Gastroesophageal sphincter (tissue), 4 donors: ENCODE measurements around the gene FTSJ1. TPM values are rescaled to one million over a fixed set of nuclear protein-coding genes. Genes with fewer than 3 reads are reported as not detected.

ENCODE experiments used
- ATAC-seq: fragments of 150-250 bp; one replicate; pipeline ENCODE4 v1.9.1; 2016; ENCODE audit warnings: mild to moderate bottlenecking, moderate library complexity
- H3K27ac ChIP-seq, 4 donors: fragments of 200-600 bp; sonication (generic) in 3 of 4; 1 replicate in 3 of 4; 2 replicates in 1 of 4; pipeline ENCODE4 v1.5.1; 2016 to 2019
- H3K27me3 ChIP-seq: fragments of 200-600 bp; sonication (generic); one replicate; pipeline ENCODE4 v1.5.1; 2019
- H3K36me3 ChIP-seq, 2 donors: fragments of 200-600 bp; sonication (generic); one replicate each; pipeline ENCODE4 v1.5.1; 2019; ENCODE audit warnings: control low read depth in 1 of 2
- H3K4me1 ChIP-seq, 3 donors: fragments of 200-600 bp; sonication (generic); 1 replicate in 2 of 3; 2 replicates in 1 of 3; pipeline ENCODE4 v1.5.1; 2016 to 2019; ENCODE audit warnings: control low read depth in 2 of 3
- H3K4me3 ChIP-seq, 2 donors: fragments of 200-600 bp; sonication (generic); one replicate each; pipeline ENCODE4 v1.5.1; 2019; ENCODE audit warnings: mild to moderate bottlenecking in 1 of 2, moderate library complexity in 1 of 2
- H3K9me3 ChIP-seq, 3 donors: fragments of 200-600 bp; sonication (generic); one replicate each; pipeline ENCODE4 v1.5.1; 2017 to 2019; ENCODE audit warnings: control low read depth in 2 of 3
- EP300 ChIP-seq: sonication (generic); formaldehyde crosslinking; IDR thresholded peaks from one replicate; pipeline ENCODE4 v1.6.1; 2017; ENCODE audit warnings: antibody characterized with exemption, mild to moderate bottlenecking
- POLR2A ChIP-seq, 2 donors: fragments of 450-650 bp; IDR thresholded peaks; one replicate each; pipeline ENCODE4 v1.6.1; 2017; ENCODE audit warnings: antibody characterized with exemption in 2 of 2, mild to moderate bottlenecking in 2 of 2, moderate library complexity in 1 of 2
- POLR2AphosphoS5 ChIP-seq: sonication (generic); formaldehyde crosslinking; IDR thresholded peaks from one replicate; pipeline ENCODE4 v1.6.1; 2017; ENCODE audit warnings: antibody characterized with exemption
- WGBS, 2 donors: methylation state at CpG; one replicate each; pipeline ENCODE4 v1.1.5; 2018; ENCODE audit warnings: low coverage in 1 of 2; 5-methylcytosine and 5-hydroxymethylcytosine counted together
- total RNA-seq, 4 donors: library from RNA; depleted of rRNA; stranded (reverse); fragments of >200 nt; gene quantifications; one replicate each; pipeline ENCODE4 v1.1.0, GENCODE V29; 2016
- TF ChIP-seq, protein P1 (sequence below), 4 experiments: fragments of 200-600 bp in 2 of 4; fragments of 450-650 bp in 2 of 4; sonication (generic) in 1 of 4; IDR thresholded peaks; one replicate each; pipeline ENCODE4 v1.5.1; 2017 to 2019; ENCODE audit warnings: antibody characterized with exemption in 4 of 4, mild to moderate bottlenecking in 2 of 4, moderate library complexity in 2 of 4

Gene FTSJ1
- total RNA-seq, 4 donors from 2014 or later = 31.1 to 43.0 (median 38.9) TPM

DNA sequence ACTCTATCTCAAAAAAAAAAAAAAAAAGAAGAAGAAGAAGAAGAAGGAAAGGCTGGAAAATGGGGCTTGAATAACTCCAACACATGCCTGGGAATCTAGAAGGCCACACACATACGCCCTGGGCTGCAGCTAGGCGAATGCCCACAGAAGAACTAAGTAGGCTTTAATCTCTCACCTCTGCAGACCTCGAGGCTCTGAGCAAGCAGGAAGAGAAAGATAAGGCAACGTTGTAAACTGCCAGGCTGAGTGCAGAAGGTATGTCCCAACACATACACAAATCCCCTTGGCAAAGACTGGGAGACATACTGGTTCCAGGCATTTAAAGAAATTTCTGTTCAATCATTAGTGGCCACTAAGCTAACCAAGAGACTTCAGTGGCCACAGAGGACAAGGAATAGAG is 24.3 kb upstream of the FTSJ1 start:
- H3K4me3 ChIP-seq = no peak overlapping the region
- 11 to 43% methylated on average over 2 to 4 of the region's 4 CpGs for WGBS, 2 donors
- H3K4me1 ChIP-seq = no peaks in the 10 kb centered on the region
- TF ChIP-seq, protein P1, sequence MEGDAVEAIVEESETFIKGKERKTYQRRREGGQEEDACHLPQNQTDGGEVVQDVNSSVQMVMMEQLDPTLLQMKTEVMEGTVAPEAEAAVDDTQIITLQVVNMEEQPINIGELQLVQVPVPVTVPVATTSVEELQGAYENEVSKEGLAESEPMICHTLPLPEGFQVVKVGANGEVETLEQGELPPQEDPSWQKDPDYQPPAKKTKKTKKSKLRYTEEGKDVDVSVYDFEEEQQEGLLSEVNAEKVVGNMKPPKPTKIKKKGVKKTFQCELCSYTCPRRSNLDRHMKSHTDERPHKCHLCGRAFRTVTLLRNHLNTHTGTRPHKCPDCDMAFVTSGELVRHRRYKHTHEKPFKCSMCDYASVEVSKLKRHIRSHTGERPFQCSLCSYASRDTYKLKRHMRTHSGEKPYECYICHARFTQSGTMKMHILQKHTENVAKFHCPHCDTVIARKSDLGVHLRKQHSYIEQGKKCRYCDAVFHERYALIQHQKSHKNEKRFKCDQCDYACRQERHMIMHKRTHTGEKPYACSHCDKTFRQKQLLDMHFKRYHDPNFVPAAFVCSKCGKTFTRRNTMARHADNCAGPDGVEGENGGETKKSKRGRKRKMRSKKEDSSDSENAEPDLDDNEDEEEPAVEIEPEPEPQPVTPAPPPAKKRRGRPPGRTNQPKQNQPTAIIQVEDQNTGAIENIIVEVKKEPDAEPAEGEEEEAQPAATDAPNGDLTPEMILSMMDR (IDR thresholded peaks at IDR 0.05) = no peak
- TF ChIP-seq POLR2AphosphoS5 (no peak), EP300 (no peak), POLR2A (IDR thresholded peaks at IDR 0.05) (no peak)
- H3K27ac ChIP-seq = no peak overlapping the region
- H3K9me3 ChIP-seq = no peaks in the 10 kb centered on the region
- ATAC-seq = no peak
- no peaks in the 10 kb centered on the region for H3K36me3 ChIP-seq
- no peaks in the 10 kb centered on the region for H3K27me3 ChIP-seq

DNA sequence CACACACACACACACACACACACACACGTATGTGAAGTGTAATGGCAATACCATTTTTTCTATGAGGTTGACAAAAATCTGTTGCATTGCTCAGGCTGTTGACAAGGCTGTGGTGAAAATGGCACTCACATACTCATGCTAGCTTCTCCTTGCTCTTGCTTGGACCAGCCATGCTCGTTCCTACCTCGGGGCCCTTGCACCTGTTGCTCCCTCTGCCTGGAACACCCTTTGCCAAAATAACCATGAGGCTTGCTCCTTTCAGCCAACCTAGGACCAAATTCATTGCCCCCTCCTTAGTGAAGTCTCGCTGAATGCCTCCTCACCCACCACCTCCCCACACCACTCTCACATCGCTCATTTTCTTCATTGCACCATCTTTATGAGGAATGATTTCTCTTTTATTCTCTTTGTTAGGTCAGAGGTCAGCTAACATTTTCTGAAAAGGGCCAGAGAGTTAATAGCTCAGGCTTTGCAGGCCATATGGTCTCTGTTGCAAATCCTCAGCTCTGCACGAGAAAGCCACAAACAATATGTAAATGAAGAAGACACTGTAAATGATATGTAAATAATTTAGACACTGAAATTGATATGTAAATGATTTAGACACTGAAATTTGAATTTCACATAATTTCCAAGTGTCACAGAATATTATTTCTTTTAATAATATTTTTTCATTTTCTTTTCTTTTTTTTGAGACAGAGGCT is 19.2 kb upstream of the FTSJ1 start:
- Histone ChIP-seq H3K9me3 (no peaks in the 10 kb centered on the region), H3K27me3 (no peaks in the 10 kb centered on the region), H3K4me3 (no peak overlapping the region), H3K27ac (no peak overlapping the region), H3K4me1 (no peaks in the 10 kb centered on the region), H3K36me3 (no peaks in the 10 kb centered on the region)
- no peak for ATAC-seq
- TF ChIP-seq EP300 (no peak), POLR2AphosphoS5 (no peak)
- WGBS, 2 donors = 63 to 74% methylated on average over 3 to 5 of the region's 6 CpGs

DNA sequence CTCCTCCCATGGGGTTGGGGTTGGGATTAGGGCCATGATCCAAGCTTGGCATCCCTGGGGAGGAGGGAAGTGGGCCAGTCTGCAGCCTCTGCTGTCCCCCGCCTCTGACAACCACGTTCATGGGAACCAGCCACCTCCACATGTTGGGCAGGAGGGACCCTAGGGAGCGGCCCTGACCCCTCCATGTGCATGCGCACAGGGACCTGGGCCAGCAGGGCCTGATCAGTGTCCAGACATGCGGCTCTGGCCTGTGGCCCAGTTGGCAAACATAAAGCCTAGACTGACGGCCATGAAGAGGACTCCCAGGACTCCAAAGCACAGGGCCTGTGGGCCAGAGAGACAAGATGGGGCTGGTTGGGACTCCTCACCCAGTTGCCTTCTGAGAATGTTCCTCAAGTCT is 17.3 kb upstream of the FTSJ1 start:
- Histone ChIP-seq H3K9me3 (no peaks in the 10 kb centered on the region), H3K4me1 (no peaks in the 10 kb centered on the region), H3K36me3 (no peaks in the 10 kb centered on the region), H3K27ac (no peak overlapping the region), H3K27me3 (no peaks in the 10 kb centered on the region), H3K4me3 (no peak overlapping the region)
- no peak for ATAC-seq
- TF ChIP-seq, protein P1 (IDR thresholded peaks at IDR 0.05) = no peak
- TF ChIP-seq POLR2AphosphoS5 (no peak), EP300 (no peak), POLR2A (IDR thresholded peaks at IDR 0.05) (no peak)
- no CpG with 5 or more reads among the region's 6 CpGs for WGBS, 2 donors

DNA sequence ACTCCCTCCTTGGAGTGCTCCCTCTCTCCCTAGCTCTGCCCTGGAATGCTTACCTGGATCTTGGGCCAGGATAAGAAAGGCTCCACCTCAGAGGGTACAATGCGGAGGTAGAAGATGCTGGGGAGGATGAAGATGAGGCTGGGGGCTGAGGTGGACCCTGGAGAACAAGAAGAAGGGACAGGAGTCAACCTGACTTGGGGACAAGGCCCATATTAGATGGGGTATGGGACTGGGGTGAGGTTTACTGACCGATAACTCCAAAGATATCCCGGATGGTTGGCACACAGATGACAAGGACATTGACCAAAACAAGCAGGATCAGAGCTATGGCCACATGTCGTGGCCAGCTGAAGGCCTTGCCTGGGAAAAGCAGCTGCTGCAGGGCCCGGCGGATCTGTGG is 16.5 kb upstream of the FTSJ1 start:
- TF ChIP-seq, protein P1 (IDR thresholded peaks at IDR 0.05) = no peak
- no peak for TF ChIP-seq EP300
- TF ChIP-seq POLR2A (IDR thresholded peaks at IDR 0.05) = no peak
- no peak for TF ChIP-seq POLR2AphosphoS5
- H3K27me3 ChIP-seq = no peaks in the 10 kb centered on the region
- no peaks in the 10 kb centered on the region for H3K9me3 ChIP-seq
- no peak overlapping the region for H3K4me3 ChIP-seq
- H3K4me1 ChIP-seq = no peaks in the 10 kb centered on the region
- H3K36me3 ChIP-seq = no peaks in the 10 kb centered on the region
- WGBS, 2 donors = 72% methylated on average over 2 of the region's 6 CpGs; no CpG with 5 or more reads in 1 of the 2 donors
- ATAC-seq = no peak
- no peak overlapping the region for H3K27ac ChIP-seq

DNA sequence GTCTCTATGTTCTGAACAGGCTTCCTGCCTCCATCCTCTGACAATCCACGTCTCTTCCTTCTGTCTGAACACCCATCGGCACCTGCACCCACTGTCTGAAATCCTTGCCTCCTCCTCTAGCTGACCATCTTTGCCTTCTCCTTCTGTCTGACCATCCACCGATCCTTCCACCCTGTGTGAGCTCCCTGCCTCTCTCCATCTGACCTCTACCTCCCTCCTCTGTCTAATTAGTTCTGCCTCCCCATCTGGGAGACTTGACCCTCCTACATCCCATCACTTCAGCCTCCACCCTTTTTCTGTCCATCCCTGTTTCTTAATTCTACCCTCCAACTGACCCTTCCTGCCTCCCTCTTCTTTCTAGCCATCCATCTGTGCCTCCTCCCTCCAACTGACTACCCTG is 16.0 kb upstream of the FTSJ1 start:
- Histone ChIP-seq H3K9me3 (no peaks in the 10 kb centered on the region), H3K27ac (no peak overlapping the region), H3K36me3 (no peaks in the 10 kb centered on the region), H3K27me3 (no peaks in the 10 kb centered on the region), H3K4me3 (no peak overlapping the region), H3K4me1 (no peaks in the 10 kb centered on the region)
- TF ChIP-seq, protein P1 (IDR thresholded peaks at IDR 0.05) = no peak
- no peak for TF ChIP-seq POLR2A (IDR thresholded peaks at IDR 0.05)
- TF ChIP-seq EP300 = no peak
- TF ChIP-seq POLR2AphosphoS5 = no peak
- WGBS, 2 donors = 78 to 100% methylated on average over 3 of the region's 3 CpGs
- ATAC-seq = no peak
